A549 (cell line): ENCODE measurements around the gene ARAP1.

Experiments used
- CHD2 ChIP-seq: fragments of 150-350 bp; IDR thresholded peaks from 2 replicates; pipeline ENCODE4 v1.6.1; 2014; ENCODE audit warnings: low read length; ENCODE audit not compliant: partially characterized antibody
- CTCF ChIP-seq: fragments of >200 bp; sonication (Bioruptor Twin); formaldehyde crosslinking; IDR thresholded peaks from 3 replicates; pipeline ENCODE4 v1.5.1; 2016
- JUN ChIP-seq, 2 experiments: fragments of >200 bp; sonication (Bioruptor Twin); formaldehyde crosslinking; IDR thresholded peaks; 2 replicates in 1 of 2; 3 replicates in 1 of 2; pipeline ENCODE4 v1.6.1; 2016 to 2017
- MAX ChIP-seq: IDR thresholded peaks from 2 replicates; pipeline ENCODE4 v1.6.1; 2012
- NFE2L2 ChIP-seq: fragments of 150-350 bp; conservative IDR thresholded peaks from 2 replicates; pipeline ENCODE4 v1.6.1; 2014; ENCODE audit warnings: low read length
- PHF8 ChIP-seq: fragments of 200-600 bp; sonication (generic); IDR thresholded peaks from 2 replicates; pipeline ENCODE4 v1.6.1; 2016; ENCODE audit warnings: low read depth, mild to moderate bottlenecking, antibody characterized with exemption, moderate library complexity, borderline replicate concordance
- POLR2AphosphoS2 ChIP-seq: conservative IDR thresholded peaks from 2 replicates; pipeline ENCODE4 v1.6.1; 2012; ENCODE audit warnings: low read length, improper control_type of control experiment, inconsistent platforms
- RAD21 ChIP-seq, 2 experiments: fragments of >200 bp in 1 of 2; sonication (Bioruptor Twin) in 1 of 2; formaldehyde crosslinking in 1 of 2; IDR thresholded peaks in 1 of 2; conservative IDR thresholded peaks in 1 of 2; 2 replicates in 1 of 2; 3 replicates in 1 of 2; pipeline ENCODE4 v1.6.1; 2012 to 2018; ENCODE audit warnings: inconsistent platforms in 1 of 2
- RFX5 ChIP-seq: fragments of 450-650 bp; IDR thresholded peaks from 2 replicates; pipeline ENCODE4 v1.7.1; 2014; ENCODE audit warnings: antibody characterized with exemption, mild to moderate bottlenecking, moderate library complexity
- ZFP36 ChIP-seq: fragments of 450-650 bp; IDR thresholded peaks from 2 replicates; pipeline ENCODE4 v1.6.1; 2014; ENCODE audit warnings: borderline replicate concordance; ENCODE audit not compliant: partially characterized antibody

- TF ChIP-seq RFX5 (no peak), RAD21 (conservative IDR thresholded peaks at IDR 0.05 in 1 of 2, IDR thresholded peaks at IDR 0.05 in 1 of 2) (no peak), PHF8 (no peak), CTCF (no peak), POLR2AphosphoS2 (no peak), MAX (no peak), ZFP36 (no peak), CHD2 (no peak), JUN (IDR thresholded peaks at IDR 0.05) (no peak), NFE2L2 (no peak)
These were observed 49.5 kb downstream of the ARAP1 start for GRCh38 chr11:72702577-72703241.
